ENCODE data around the gene FGF6.
"Not testable (repeated sequence)": the region's sequence is repeated elsewhere in the genome, so short reads cannot be mapped to it uniquely, and the experiment has no call there.

FGF6 gene

GRCh38 chr12:4460761-4461160 is 15.1 kb upstream of the FGF6 start:
- H4K20me1 ChIP-seq (ENCODE audit: insufficient read depth, low read length): no peaks in the 10 kb centered on the region
- no peaks in the 10 kb centered on the region for H3K9me2 ChIP-seq (replicated peaks; ENCODE audit: insufficient read depth, low read length)
- no peaks in the 10 kb centered on the region for H3K4me1 ChIP-seq (ENCODE audit: low read length)
- no peaks in the 10 kb centered on the region for H3K9me3 ChIP-seq (replicated peaks; ENCODE audit: insufficient read depth, low read length)
- no peaks in the 10 kb centered on the region for H3K36me3 ChIP-seq (replicated peaks; ENCODE audit: insufficient read depth, low read length)
- no peaks in the 10 kb centered on the region for H3K27me3 ChIP-seq (replicated peaks; ENCODE audit: insufficient read depth, low read length)
- H3K4me3 ChIP-seq (ENCODE audit: low read length): no peak overlapping the region
- no peak overlapping the region for H3K27ac ChIP-seq (ENCODE audit: low read length)
- H3K79me2 ChIP-seq (ENCODE audit: low read length): no peaks in the 10 kb centered on the region
- H3F3A ChIP-seq (ENCODE audit: insufficient read depth, low read length): no peaks in the 10 kb centered on the region
- no peak overlapping the region for H2AFZ ChIP-seq (ENCODE audit: low read length)
- H3K9ac ChIP-seq (ENCODE audit: low read length): no peak overlapping the region
- TF ChIP-seq EZH2 (optimal IDR thresholded peaks at IDR 0.05; ENCODE audit: low read depth, low read length): no peak
- no peak for TF ChIP-seq EZH2phosphoT487 (IDR thresholded peaks at IDR 0.05; ENCODE audit: low read length)
- no peak overlapping the region for H3K4me2 ChIP-seq (ENCODE audit: low read depth, low read length)
- DNase-seq: no peak

GRCh38 chr12:4455849-4456248 is 10.2 kb upstream of the FGF6 start:
- not testable (repeated sequence) for H3K27ac ChIP-seq (ENCODE audit: low read length); H4K20me1 ChIP-seq (ENCODE audit: insufficient read depth, low read length); H3F3A ChIP-seq (ENCODE audit: insufficient read depth, low read length); H3K4me1 ChIP-seq (ENCODE audit: low read length); H3K4me3 ChIP-seq (ENCODE audit: low read length); H3K9me2 ChIP-seq (replicated peaks; ENCODE audit: insufficient read depth, low read length); H3K9ac ChIP-seq (ENCODE audit: low read length); H3K27me3 ChIP-seq (replicated peaks; ENCODE audit: insufficient read depth, low read length); H3K79me2 ChIP-seq (ENCODE audit: low read length); H3K4me2 ChIP-seq (ENCODE audit: low read depth, low read length); H2AFZ ChIP-seq (ENCODE audit: low read length); DNase-seq; H3K36me3 ChIP-seq (replicated peaks; ENCODE audit: insufficient read depth, low read length); H3K9me3 ChIP-seq (replicated peaks; ENCODE audit: insufficient read depth, low read length)

GRCh38 chr12:4454315-4454860 is 8.8 kb upstream of the FGF6 start:
- no peak for DNase-seq
- Histone ChIP-seq H3K79me2 (ENCODE audit: low read length) (no peaks in the 10 kb centered on the region), H2AFZ (ENCODE audit: low read length) (no peak overlapping the region), H3F3A (ENCODE audit: insufficient read depth, low read length) (no peaks in the 10 kb centered on the region), H3K27me3 (replicated peaks; ENCODE audit: insufficient read depth, low read length) (no peaks in the 10 kb centered on the region), H3K36me3 (replicated peaks; ENCODE audit: insufficient read depth, low read length) (no peaks in the 10 kb centered on the region), H3K4me2 (ENCODE audit: low read depth, low read length) (no peak overlapping the region), H4K20me1 (ENCODE audit: insufficient read depth, low read length) (no peaks in the 10 kb centered on the region), H3K27ac (ENCODE audit: low read length) (no peak overlapping the region), H3K4me1 (ENCODE audit: low read length) (peaks cover 8% of the 10 kb centered on the region; the same call in 1 of the 2 replicates), H3K9me2 (replicated peaks; ENCODE audit: insufficient read depth, low read length) (no peaks in the 10 kb centered on the region), H3K9me3 (replicated peaks; ENCODE audit: insufficient read depth, low read length) (no peaks in the 10 kb centered on the region), H3K4me3 (ENCODE audit: low read length) (no peak overlapping the region), H3K9ac (ENCODE audit: low read length) (no peak overlapping the region)
- TF ChIP-seq EZH2 (optimal IDR thresholded peaks at IDR 0.05; ENCODE audit: low read depth, low read length) (no peak), CTCF (IDR thresholded peaks at IDR 0.05; ENCODE audit: low read length) (no peak), EZH2phosphoT487 (IDR thresholded peaks at IDR 0.05; ENCODE audit: low read length) (no peak)

- Histone ChIP-seq H3K4me2 (ENCODE audit: low read depth, low read length) (no peak overlapping the region), H2AFZ (ENCODE audit: low read length) (no peak overlapping the region), H3K79me2 (ENCODE audit: low read length) (no peaks in the 10 kb centered on the region), H3K9ac (ENCODE audit: low read length) (no peak overlapping the region), H3K4me1 (ENCODE audit: low read length) (peaks cover 8% of the 10 kb centered on the region; the same call in 1 of the 2 replicates), H3F3A (ENCODE audit: insufficient read depth, low read length) (no peaks in the 10 kb centered on the region), H4K20me1 (ENCODE audit: insufficient read depth, low read length) (no peaks in the 10 kb centered on the region), H3K27me3 (replicated peaks; ENCODE audit: insufficient read depth, low read length) (no peaks in the 10 kb centered on the region), H3K27ac (ENCODE audit: low read length) (no peak overlapping the region), H3K4me3 (ENCODE audit: low read length) (no peak overlapping the region), H3K9me2 (replicated peaks; ENCODE audit: insufficient read depth, low read length) (no peaks in the 10 kb centered on the region), H3K36me3 (replicated peaks; ENCODE audit: insufficient read depth, low read length) (no peaks in the 10 kb centered on the region), H3K9me3 (replicated peaks; ENCODE audit: insufficient read depth, low read length) (no peaks in the 10 kb centered on the region)
- DNase-seq: no peak
- TF ChIP-seq CTCF (IDR thresholded peaks at IDR 0.05; ENCODE audit: low read length) (no peak), EZH2 (optimal IDR thresholded peaks at IDR 0.05; ENCODE audit: low read depth, low read length) (no peak), EZH2phosphoT487 (IDR thresholded peaks at IDR 0.05; ENCODE audit: low read length) (no peak)
Observed at GRCh38 chr12:4451694-4452093, 6.1 kb upstream of the FGF6 start.

All from MM.1S (cell line).